Esophagus muscularis mucosa (tissue), 4 donors: ENCODE data around the gene DPF3. TPM values are rescaled to one million over a fixed set of nuclear protein-coding genes. Genes with fewer than 3 reads are reported as not detected.

ENCODE experiments used
- DNase-seq: peaks from one replicate; pipeline ENCODE4 v3.0.0-alpha.2; 2017; ENCODE audit errors: extremely low spot score
- H3K27ac ChIP-seq, 4 donors: fragments of 200-600 bp; sonication (generic); replicated peaks in 1 of 4; 1 replicate in 3 of 4; 2 replicates in 1 of 4; pipeline ENCODE4 v1.5.1; 2016 to 2019; ENCODE audit warnings: mild to moderate bottlenecking in 1 of 4
- H3K27me3 ChIP-seq, 4 donors: fragments of 200-600 bp; sonication (generic); one replicate each; pipeline versions ENCODE4 v1.5.1 to v1.6.0; 2016 to 2019
- H3K36me3 ChIP-seq, 4 donors: fragments of 200-600 bp; sonication (generic); one replicate each; pipeline ENCODE4 v1.5.1; 2016 to 2019
- H3K4me1 ChIP-seq, 4 donors: fragments of 200-600 bp; sonication (generic); one replicate each; pipeline ENCODE4 v1.5.1; 2016 to 2019
- H3K4me3 ChIP-seq, 4 donors: fragments of 200-600 bp; sonication (generic); 1 replicate in 2 of 4; 2 replicates in 2 of 4; pipeline ENCODE4 v1.5.1; 2016 to 2019; ENCODE audit warnings: mild to moderate bottlenecking in 4 of 4, moderate library complexity in 1 of 4
- H3K9me3 ChIP-seq, 4 donors: fragments of 200-600 bp; sonication (generic); 1 replicate in 3 of 4; 2 replicates in 1 of 4; pipeline ENCODE4 v1.5.1; 2016 to 2019
- CTCF ChIP-seq, 3 experiments: fragments of 200-600 bp in 2 of 3; fragments of 450-650 bp in 1 of 3; sonication (generic) in 2 of 3; IDR thresholded peaks; one replicate each; pipeline ENCODE4 v1.5.1; 2017 to 2019; ENCODE audit warnings: antibody characterized with exemption in 3 of 3, mild to moderate bottlenecking in 2 of 3, moderate library complexity in 1 of 3
- EP300 ChIP-seq: sonication (generic); formaldehyde crosslinking; IDR thresholded peaks from one replicate; pipeline ENCODE4 v1.6.1; 2017; ENCODE audit warnings: antibody characterized with exemption
- POLR2A ChIP-seq: fragments of 450-650 bp; IDR thresholded peaks from one replicate; pipeline ENCODE4 v1.6.1; 2017; ENCODE audit warnings: antibody characterized with exemption, moderate library complexity, mild to moderate bottlenecking, low read depth
- POLR2AphosphoS5 ChIP-seq, 2 donors: sonication (generic); formaldehyde crosslinking; IDR thresholded peaks; one replicate each; pipeline ENCODE4 v1.6.1; 2017; ENCODE audit warnings: antibody characterized with exemption in 2 of 2
- WGBS: methylation state at CpG from one replicate; pipeline ENCODE4 v1.1.5; 2018; 5-methylcytosine and 5-hydroxymethylcytosine counted together
- intact Hi-C: fragments of 100-400 bp; cut with DNase I; formaldehyde crosslinking; loops from one replicate; pipeline ENCODE4 v1.15.1; 2023
- total RNA-seq, 4 donors: library from RNA; depleted of rRNA; stranded (reverse); fragments of >200 nt; gene quantifications; one replicate each; pipeline versions ENCODE4 v1.1.0 to v1.2.1, GENCODE V29; 2016

Gene DPF3
- total RNA-seq, 4 donors from 2014 or later: 0.78 to 2.5 (median 1.7) TPM

GRCh38 chr14:72780751-72781150 is 113.2 kb downstream of the DPF3 start:
- Histone ChIP-seq H3K27ac (no peak overlapping the region), H3K36me3 (no peaks in the 10 kb centered on the region), H3K4me3 (no peak overlapping the region), H3K4me1 (peaks cover 0 to 27% (median 11%) of the 10 kb centered on the region in 4 donors), H3K9me3 (no peaks in the 10 kb centered on the region), H3K27me3 (no peaks in the 10 kb centered on the region)
- WGBS: 67% methylated on average over 2 of the region's 2 CpGs
- DNase-seq: peak; percentile 34
- intact Hi-C loops: no loop called here
- TF ChIP-seq EP300 (no peak), CTCF (IDR thresholded peaks at IDR 0.05) (no peak), POLR2AphosphoS5 (IDR thresholded peaks at IDR 0.05) (no peak), POLR2A (no peak)

- WGBS: 93% methylated on average over 2 of the region's 2 CpGs
- Histone ChIP-seq H3K27ac (no peak overlapping the region), H3K4me3 (no peak overlapping the region), H3K4me1 (peaks cover 0 to 27% (median 21%) of the 10 kb centered on the region in 4 donors), H3K36me3 (no peaks in the 10 kb centered on the region), H3K27me3 (no peaks in the 10 kb centered on the region), H3K9me3 (no peaks in the 10 kb centered on the region)
- intact Hi-C loops: no loop called here
- TF ChIP-seq EP300 (no peak), POLR2AphosphoS5 (IDR thresholded peaks at IDR 0.05) (no peak), POLR2A (no peak), CTCF (IDR thresholded peaks at IDR 0.05) (no peak)
- peak; percentile 60 for DNase-seq
These were observed 114.2 kb downstream of the DPF3 start for GRCh38 chr14:72779679-72780078.

DNA sequence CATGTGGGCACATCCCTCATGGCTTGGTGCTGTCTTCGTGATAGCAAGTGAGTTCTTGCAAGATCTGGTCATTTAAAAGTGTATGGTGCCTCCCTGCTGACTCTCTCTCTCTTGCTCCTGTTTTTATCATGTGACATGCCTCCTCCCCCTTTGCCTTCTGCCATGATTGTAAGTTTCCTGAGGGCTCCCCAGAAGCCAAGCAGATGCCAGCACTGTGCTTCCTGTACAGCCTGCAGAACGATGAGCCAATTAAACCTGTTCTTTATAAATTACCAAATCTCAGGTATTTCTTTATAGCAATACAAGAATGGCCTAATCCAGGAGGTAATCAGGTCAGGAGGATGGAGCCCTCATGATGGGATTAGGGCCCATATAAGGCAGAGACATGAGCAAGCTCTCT is 116.3 kb downstream of the DPF3 start:
- Histone ChIP-seq H3K27ac (no peak overlapping the region), H3K4me1 (peaks cover 0 to 27% (median 23%) of the 10 kb centered on the region in 4 donors), H3K36me3 (no peaks in the 10 kb centered on the region), H3K27me3 (no peaks in the 10 kb centered on the region), H3K4me3 (no peak overlapping the region), H3K9me3 (no peaks in the 10 kb centered on the region)
- TF ChIP-seq EP300: no peak
- TF ChIP-seq POLR2A: no peak
- TF ChIP-seq POLR2AphosphoS5 (IDR thresholded peaks at IDR 0.05): no peak
- TF ChIP-seq CTCF (IDR thresholded peaks at IDR 0.05): no peak
- peak; percentile 42 for DNase-seq
- intact Hi-C loops: no loop called here
- 95% methylated on average over 2 of the region's 2 CpGs for WGBS

GRCh38 chr14:72776701-72777261 is 117.1 kb downstream of the DPF3 start:
- Histone ChIP-seq H3K27ac (no peak overlapping the region), H3K27me3 (no peaks in the 10 kb centered on the region), H3K4me1 (peaks cover 0 to 25% (median 20%) of the 10 kb centered on the region in 4 donors), H3K9me3 (no peaks in the 10 kb centered on the region), H3K36me3 (no peaks in the 10 kb centered on the region), H3K4me3 (no peak overlapping the region)
- intact Hi-C loops: no loop called here
- 54% methylated on average over 8 of the region's 8 CpGs for WGBS
- peak; percentile 79 for DNase-seq
- TF ChIP-seq POLR2A (no peak), EP300 (no peak), POLR2AphosphoS5 (IDR thresholded peaks at IDR 0.05) (no peak), CTCF (IDR thresholded peaks at IDR 0.05) (no peak)
